ENCODE measurements around the gene MB.
A peak's percentile ranks its signal among the peaks of the same experiment; 100 is the strongest.

Gene MB

DNA sequence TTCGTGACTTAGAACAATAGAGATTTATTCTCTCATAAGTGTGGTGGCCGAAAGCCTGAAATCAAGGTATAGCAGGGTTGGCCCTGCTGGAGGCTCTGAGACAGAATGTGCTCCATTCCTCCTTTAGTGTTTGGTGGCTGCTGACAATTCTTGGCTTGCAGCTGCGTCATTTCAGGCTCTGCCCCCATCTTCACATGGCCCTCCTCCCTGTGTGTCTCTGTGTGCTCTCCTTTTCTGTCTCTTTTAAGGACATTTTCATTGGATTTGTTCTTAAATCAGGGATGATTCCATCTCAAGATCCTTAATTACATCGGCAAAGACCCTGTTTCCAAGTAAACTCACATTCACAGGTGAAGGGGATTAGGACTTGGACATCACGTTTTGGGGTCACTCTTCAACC is 20.9 kb upstream of the MB start:
- TF ChIP-seq CTCF (IDR thresholded peaks at IDR 0.05; ENCODE audit: extremely low read depth, insufficient read depth, missing control alignments): no peak
- no peak for DNase-seq (ENCODE audit: low spot score)
- in situ Hi-C loops (cut with MboI; ENCODE audit: low pct_unique_long_range_greater_than_20kb, low sequenced_read_pairs, unreplicated experiment): no loop called here

- no peak for TF ChIP-seq CTCF (IDR thresholded peaks at IDR 0.05; ENCODE audit: extremely low read depth, insufficient read depth, missing control alignments)
- in situ Hi-C loops (cut with MboI; ENCODE audit: low pct_unique_long_range_greater_than_20kb, low sequenced_read_pairs, unreplicated experiment): no loop called here
- DNase-seq (ENCODE audit: low spot score): no peak
Measured at GRCh38 chr22:35637254-35637653, 20.1 kb upstream of the MB start.

GRCh38 chr22:35634943-35635540 is 17.9 kb upstream of the MB start:
- peak; percentile 52 for DNase-seq (ENCODE audit: low spot score)

GRCh38 chr22:35634015-35634414 is 16.9 kb upstream of the MB start:
- no peak for DNase-seq (ENCODE audit: low spot score)
- in situ Hi-C loops (cut with MboI; ENCODE audit: low pct_unique_long_range_greater_than_20kb, low sequenced_read_pairs, unreplicated experiment): no loop called here
- TF ChIP-seq CTCF (IDR thresholded peaks at IDR 0.05; ENCODE audit: extremely low read depth, insufficient read depth, missing control alignments): no peak

More at GRCh38 chr22:35634943-35635540, 17.9 kb upstream of the MB start:
- in situ Hi-C loops (cut with MboI; ENCODE audit: low pct_unique_long_range_greater_than_20kb, low sequenced_read_pairs, unreplicated experiment): no loop called here
- TF ChIP-seq CTCF (IDR thresholded peaks at IDR 0.05; ENCODE audit: extremely low read depth, insufficient read depth, missing control alignments): no peak

DNA sequence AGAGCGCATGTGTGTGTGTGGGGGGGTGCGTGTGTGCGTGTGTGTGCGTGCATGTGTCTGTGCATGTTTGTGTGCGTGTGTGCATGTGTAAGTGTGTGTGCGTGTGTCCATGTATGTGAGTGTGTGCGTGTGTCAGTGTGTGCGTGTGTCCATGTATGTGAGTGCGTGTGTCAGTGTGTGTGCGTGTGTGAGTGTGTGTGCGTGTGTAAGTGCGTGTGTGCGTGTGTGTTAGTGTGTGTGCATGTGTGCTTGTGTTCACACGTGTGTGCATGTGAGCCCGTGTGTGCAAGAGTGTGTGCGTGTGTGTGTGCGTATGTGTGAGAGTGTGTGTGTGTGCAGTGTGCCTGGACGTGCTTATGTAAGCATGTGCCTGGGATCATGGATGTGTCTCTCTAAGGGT is 16.4 kb upstream of the MB start:
- DNase-seq (ENCODE audit: low spot score): no peak
- in situ Hi-C loops (cut with MboI; ENCODE audit: low pct_unique_long_range_greater_than_20kb, low sequenced_read_pairs, unreplicated experiment): no loop called here
- no peak for TF ChIP-seq CTCF (IDR thresholded peaks at IDR 0.05; ENCODE audit: extremely low read depth, insufficient read depth, missing control alignments)

GRCh38 chr22:35632935-35633334 is 15.8 kb upstream of the MB start:
- no peak for DNase-seq (ENCODE audit: low spot score)

More at GRCh38 chr22:35632935-35633334, 15.8 kb upstream of the MB start:
- in situ Hi-C loops (cut with MboI; ENCODE audit: low pct_unique_long_range_greater_than_20kb, low sequenced_read_pairs, unreplicated experiment): no loop called here
- no peak for TF ChIP-seq CTCF (IDR thresholded peaks at IDR 0.05; ENCODE audit: extremely low read depth, insufficient read depth, missing control alignments)
